K562 (cell line): Measurements from ENCODE around the gene PNPLA2. TPM values are rescaled to one million over a fixed set of nuclear protein-coding genes. Genes with fewer than 3 reads are reported as not detected.

Experiments used
- ATAC-seq: fragments of 200-7000 bp; cut with Tn5 transposase; 3 replicates; pipeline ENCODE4 v1.9.1; 2020; ENCODE audit warnings: moderate library complexity
- BruUV-seq: library from RNA; stranded (reverse); fragments of 400-500 nt; replicated peaks from 2 replicates; lab custom pipeline; 2021; lab: Mats Ljungman, UMichigan
- CTCF ChIA-PET: fragments of 300-600 bp; formaldehyde crosslinking; extraction: SDS; loops from one replicate; lab custom pipeline; 2021; ENCODE audit warnings: low intra/inter-chr PET ratio; lab: Yijun Ruan, JAX
- POLR2A ChIA-PET: fragments of 300-600, 350-650 bp; sonication (Branson Sonifier 250); formaldehyde crosslinking; extraction: SDS; loops from one replicate; lab custom pipeline; 2021; ENCODE audit warnings: antibody characterized with exemption, inconsistent platforms; lab: Yijun Ruan, JAX
- DNase-seq, 4 experiments: peaks; one replicate each; pipeline versions ENCODE4 v3.0.0 to v3.0.0-alpha.2; 2011 to 2018; ENCODE audit warnings: low spot score in 3 of 4, mixed read lengths in 3 of 4; ENCODE audit errors: extremely low read depth in 1 of 4
- FAIRE-seq: peaks from 2 replicates; lab custom pipeline; 2011; peaks lifted over from hg19 to GRCh38; lab: Jason Lieb, UNC
- H2AFZ ChIP-seq: 2 replicates; pipeline ENCODE4 v1.6.0; 2011; ENCODE audit warnings: low read depth, low read length, control low read depth, inconsistent platforms
- H3K27ac ChIP-seq: fragments of 200-600 bp; 3 replicates; pipeline ENCODE4 v1.8.0; 2011; ENCODE audit warnings: low read depth, mild to moderate bottlenecking, control low read depth, inconsistent platforms, low read length, moderate library complexity, mixed read lengths; ENCODE audit errors: extremely low read depth
- H3K27me3 ChIP-seq, 2 experiments: fragments of 300-600 bp in 1 of 2; 2 replicates in 1 of 2; 3 replicates in 1 of 2; pipeline versions ENCODE4 v1.6.0 to v1.8.0; 2011; ENCODE audit warnings: inconsistent platforms in 2 of 2, low read length in 2 of 2, mild to moderate bottlenecking in 1 of 2, mixed read lengths in 1 of 2, moderate library complexity in 1 of 2; ENCODE audit not compliant: control insufficient read depth in 2 of 2, insufficient read depth in 2 of 2
- H3K36me3 ChIP-seq: fragments of 300-600 bp; 3 replicates; pipeline ENCODE4 v1.8.0; 2011; ENCODE audit warnings: mild to moderate bottlenecking, low read length, inconsistent platforms; ENCODE audit not compliant: control insufficient read depth, insufficient read depth
- H3K4me1 ChIP-seq, 2 experiments: fragments of 200-600 bp in 1 of 2; replicated peaks in 1 of 2; 2 replicates in 1 of 2; 3 replicates in 1 of 2; pipeline versions ENCODE4 v1.5.1 to v1.8.0; 2011; ENCODE audit warnings: inconsistent platforms in 2 of 2, low read length in 2 of 2, mild to moderate bottlenecking in 1 of 2, mixed read lengths in 1 of 2, moderate library complexity in 1 of 2; ENCODE audit not compliant: control insufficient read depth in 2 of 2, insufficient read depth in 2 of 2
- H3K4me2 ChIP-seq: 2 replicates; pipeline ENCODE4 v1.6.1; 2011; ENCODE audit warnings: low read length, control low read depth, inconsistent platforms, mixed read lengths; ENCODE audit not compliant: insufficient read depth
- H3K4me3 ChIP-seq: fragments of 200-600 bp; sonication (generic), shearing (Covaris generic); 2 replicates; pipeline ENCODE4 v1.5.1; 2016; ENCODE audit warnings: control low read depth, inconsistent platforms
- H3K79me2 ChIP-seq: fragments of 200-600 bp; 3 replicates; pipeline ENCODE4 v1.8.0; 2011; ENCODE audit warnings: low read length, inconsistent platforms; ENCODE audit not compliant: control insufficient read depth, insufficient read depth
- H3K9ac ChIP-seq, 2 experiments: 2 replicates each; pipeline versions ENCODE4 v1.6.0 to v1.6.1; 2011; ENCODE audit warnings: low read depth in 2 of 2, low read length in 2 of 2, control low read depth in 1 of 2, inconsistent platforms in 1 of 2, mild to moderate bottlenecking in 1 of 2, mixed read lengths in 1 of 2; ENCODE audit not compliant: insufficient read depth in 1 of 2
- H3K9me1 ChIP-seq: one replicate; pipeline ENCODE4 v1.6.0; 2011; ENCODE audit warnings: inconsistent platforms, mild to moderate bottlenecking, low read length, moderate library complexity; ENCODE audit not compliant: control insufficient read depth, insufficient read depth
- H3K9me3 ChIP-seq: replicated peaks from 2 replicates; pipeline ENCODE4 v1.5.1; 2011; ENCODE audit warnings: low read depth, low read length, inconsistent platforms; ENCODE audit not compliant: control insufficient read depth, insufficient read depth
- H4K20me1 ChIP-seq: replicated peaks from 2 replicates; pipeline ENCODE4 v1.6.1; 2011; ENCODE audit warnings: low read length, inconsistent platforms, mixed read lengths; ENCODE audit not compliant: control insufficient read depth, insufficient read depth
- AFF4 ChIP-seq: sonication (generic); formaldehyde crosslinking; IDR thresholded peaks from 2 replicates; pipeline ENCODE4 v1.8.0; 2023; ENCODE audit warnings: mild to moderate bottlenecking, missing genetic modification reagents
- ARID2 ChIP-seq: fragments of 450-650 bp; IDR thresholded peaks from 2 replicates; pipeline ENCODE4 v1.6.1; 2017; ENCODE audit warnings: antibody characterized with exemption, mild to moderate bottlenecking
- ELK3 ChIP-seq: fragments of 450-650 bp; formaldehyde crosslinking; IDR thresholded peaks from 2 replicates; pipeline ENCODE4 v1.4.0; 2020; ENCODE audit warnings: mild to moderate bottlenecking
- ESRRA ChIP-seq: fragments of 450-650 bp; IDR thresholded peaks from 2 replicates; pipeline ENCODE4 v1.6.1; 2014; ENCODE audit warnings: low read depth, mild to moderate bottlenecking, moderate library complexity, borderline replicate concordance
- HDAC1 ChIP-seq, 2 experiments: fragments of 450-650 bp; IDR thresholded peaks; 2 replicates each; pipeline ENCODE4 v1.6.1; 2016 to 2017; ENCODE audit warnings: inconsistent platforms in 1 of 2, mild to moderate bottlenecking in 1 of 2, moderate library complexity in 1 of 2
- HMGN3 ChIP-seq: IDR thresholded peaks from 2 replicates; pipeline ENCODE4 v1.6.1; 2011; ENCODE audit warnings: borderline replicate concordance, low read depth, mild to moderate bottlenecking, mixed read lengths, low read length; ENCODE audit not compliant: insufficient read length; ENCODE audit errors: extremely low read depth
- POLR2G ChIP-seq: fragments of 200-400 bp; formaldehyde crosslinking; IDR thresholded peaks from 2 replicates; pipeline ENCODE4 v1.6.1; 2017; ENCODE audit warnings: low read depth, mild to moderate bottlenecking, antibody characterized with exemption, low read length, moderate library complexity
- TGIF2 ChIP-seq: sonication (generic); formaldehyde crosslinking; IDR thresholded peaks from 2 replicates; pipeline ENCODE4 v1.8.1; 2022; ENCODE audit warnings: mild to moderate bottlenecking, missing genetic modification reagents, moderate library complexity
- WGBS: fragments of 100-300 bp; shearing (Covaris generic); methylation state at CpG from one replicate; pipeline ENCODE4 v1.1.6; 2016; ENCODE audit warnings: low coverage, mixed read lengths; ENCODE audit not compliant: insufficient coverage; ENCODE audit errors: missing lambda C conversion rate; 5-methylcytosine and 5-hydroxymethylcytosine counted together
- in situ Hi-C: fragments of 300-500 bp; cut with MboI; formaldehyde crosslinking; loops from 4 replicates; pipeline ENCODE4 v1.15.0; 2018; ENCODE audit warnings: inconsistent platforms, mixed read lengths
- intact Hi-C: fragments of 100-400 bp; cut with micrococcal nuclease; formaldehyde crosslinking; loops from 2 replicates; pipeline ENCODE4 v1.14.2; 2022
- polyA plus RNA-seq, 8 experiments: library from polyadenylated mRNA; depleted of rRNA in 4 of 8; stranded (reverse) in 5 of 8; unstranded in 3 of 8; fragments of >200 nt; fragmentation: Nextera tagmentation in 2 of 8; fragmentation: Illumina TruSeq in 1 of 8; extraction: Ambion mirVana in 2 of 8; extraction: Trizol in 1 of 8; gene quantifications; 2 replicates each; pipeline versions ENCODE4 v1.2.1 to v1.2.3, GENCODE V29; 2011 to 2014; ENCODE audit warnings: inconsistent platforms in 1 of 8, missing spikeins in 1 of 8
- total RNA-seq, 7 experiments: library from RNA; depleted of rRNA in 6 of 7; stranded (reverse); fragments of >200 nt in 6 of 7; fragmentation: Illumina TruSeq in 2 of 7; extraction: Trizol in 2 of 7; gene quantifications; 2 replicates each; pipeline versions ENCODE4 v1.2.1 to v1.2.3, GENCODE V29; 2011 to 2021; ENCODE audit warnings: low replicate concordance in 1 of 7
- TF ChIP-seq, protein P1 (sequence below): fragments of 250-450 bp; sonication (Bioruptor Pico); IDR thresholded peaks from 2 replicates; pipeline ENCODE4 v1.8.0; 2021; ENCODE audit warnings: moderate library complexity, mild to moderate bottlenecking, inconsistent platforms

The PNPLA2 gene
- total and polyA plus RNA-seq, 9 of the 15 experiments (the other 6 are each of a cell fraction or from before 2014, with no cell fraction given) = 0.39 to 87.1 (median 8.4) TPM

DNA sequence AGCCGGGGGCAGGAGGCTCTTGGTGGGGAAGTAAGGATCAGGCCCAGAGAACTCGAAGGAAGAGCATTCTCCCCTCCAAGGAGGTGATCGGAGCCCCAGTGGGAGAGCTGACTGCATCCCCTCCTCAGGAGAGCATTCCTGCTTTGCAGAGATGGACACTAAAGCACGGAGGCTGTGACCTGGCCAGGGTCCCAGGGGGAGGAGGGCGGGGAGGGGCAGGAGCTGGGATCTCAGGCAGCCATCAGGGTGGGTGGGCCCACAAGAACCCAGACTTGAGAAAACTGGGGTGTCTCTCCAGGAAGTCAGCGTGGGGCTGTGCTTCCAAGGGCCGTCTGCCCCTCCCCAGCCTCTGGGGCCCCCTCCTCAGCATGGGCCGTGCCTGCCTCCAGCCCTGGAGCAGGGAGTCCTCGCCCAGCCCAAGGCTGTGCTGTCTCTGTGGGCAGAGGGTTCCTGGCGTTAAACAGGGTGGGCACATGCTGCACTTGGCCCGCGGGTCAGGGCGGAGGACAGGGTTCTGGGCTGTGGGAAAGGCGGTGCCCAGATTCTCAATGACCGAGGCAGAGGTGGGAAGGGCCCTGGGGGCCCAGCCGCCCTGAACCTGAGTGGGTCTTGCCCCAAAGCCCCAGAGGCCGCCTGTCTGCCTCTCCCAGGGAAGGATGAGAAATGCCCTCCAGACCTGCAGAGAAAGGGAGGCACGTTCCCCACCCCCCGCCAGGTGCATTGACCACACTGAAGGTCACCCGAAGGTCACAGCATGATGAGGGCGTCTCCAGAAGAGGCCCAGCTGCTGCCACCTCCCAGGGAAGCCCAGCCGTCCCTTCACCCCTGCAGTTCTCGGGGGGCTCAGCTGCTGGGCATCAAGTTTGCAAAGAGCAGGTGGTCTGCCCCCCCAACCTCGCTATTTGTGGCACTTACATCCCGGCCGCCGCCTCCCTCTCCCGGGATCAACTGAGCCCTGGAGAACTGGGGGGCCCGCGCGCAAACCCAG is 29.5 kb upstream of the PNPLA2 start:
- H3K9me3 ChIP-seq = no peaks in the 10 kb centered on the region
- WGBS = 44% methylated on average over 16 of the region's 31 CpGs
- H3K36me3 ChIP-seq = peaks cover 25% of the 10 kb centered on the region; the same call in 1 of the 3 replicates
- H3K27ac ChIP-seq = no peak overlapping the region
- no TSS peak for BruUV-seq
- no peak overlapping the region for H3K4me3 ChIP-seq
- no peaks in the 10 kb centered on the region for H4K20me1 ChIP-seq
- in situ Hi-C loops (no loop called here), intact Hi-C loops (no loop called here)
- FAIRE-seq (no peak), ATAC-seq (no peak), DNase-seq (no peak)
- no peaks in the 10 kb centered on the region for H3K79me2 ChIP-seq
- H3K9me1 ChIP-seq = peaks cover 3% of the 10 kb centered on the region
- POLR2A ChIA-PET = interaction anchor here (0.5 to 2.0 kb wide), 5 partner anchors 8 to 293 kb away, joined by 3 to 6 read pairs (median 5); no protein-coding TSS in a partner anchor
- H2AFZ ChIP-seq = no peak overlapping the region
- peak overlapping the region in 1 of 2 experiments; percentile 69; a peak in 1 of 4 replicates for H3K9ac ChIP-seq
- peaks cover 0 to 73% of the 10 kb centered on the region in 2 experiments; a peak in 2 of 5 replicates for H3K4me1 ChIP-seq
- no peak overlapping the region for H3K4me2 ChIP-seq
- CTCF ChIA-PET = no interaction called here
- no peaks in the 10 kb centered on the region for H3K27me3 ChIP-seq
- TF ChIP-seq POLR2G (peak; percentile 42; the same call in 1 of the 2 replicates), HMGN3 (peak; percentile 10), ESRRA (peak; percentile 87), ARID2 (no peak), TGIF2 (CRISPR knock-in tag) (peak; percentile 15; the same call in 1 of the 2 replicates), AFF4 (CRISPR knock-in tag) (no peak), ELK3 (CRISPR knock-in tag) (no peak), HDAC1 (IDR thresholded peaks at IDR 0.05) (no peak)
- TF ChIP-seq, protein P1, sequence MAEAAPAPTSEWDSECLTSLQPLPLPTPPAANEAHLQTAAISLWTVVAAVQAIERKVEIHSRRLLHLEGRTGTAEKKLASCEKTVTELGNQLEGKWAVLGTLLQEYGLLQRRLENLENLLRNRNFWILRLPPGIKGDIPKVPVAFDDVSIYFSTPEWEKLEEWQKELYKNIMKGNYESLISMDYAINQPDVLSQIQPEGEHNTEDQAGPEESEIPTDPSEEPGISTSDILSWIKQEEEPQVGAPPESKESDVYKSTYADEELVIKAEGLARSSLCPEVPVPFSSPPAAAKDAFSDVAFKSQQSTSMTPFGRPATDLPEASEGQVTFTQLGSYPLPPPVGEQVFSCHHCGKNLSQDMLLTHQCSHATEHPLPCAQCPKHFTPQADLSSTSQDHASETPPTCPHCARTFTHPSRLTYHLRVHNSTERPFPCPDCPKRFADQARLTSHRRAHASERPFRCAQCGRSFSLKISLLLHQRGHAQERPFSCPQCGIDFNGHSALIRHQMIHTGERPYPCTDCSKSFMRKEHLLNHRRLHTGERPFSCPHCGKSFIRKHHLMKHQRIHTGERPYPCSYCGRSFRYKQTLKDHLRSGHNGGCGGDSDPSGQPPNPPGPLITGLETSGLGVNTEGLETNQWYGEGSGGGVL = no peak
